HG03354 (cell line): ENCODE data around the gene RERE.

ENCODE experiments used
- ATAC-seq: cut with Tn5 transposase; IDR thresholded peaks from one replicate; pipeline ENCODE4 v1.9.1; 2021; ENCODE audit warnings: mild to moderate bottlenecking; ENCODE audit not compliant: unreplicated experiment, poor library complexity, severe bottlenecking

Gene RERE

GRCh38 chr1:8765198-8765597 is 52.2 kb downstream of the RERE start:
- ATAC-seq = no peak

GRCh38 chr1:8764293-8764937 is 53.0 kb downstream of the RERE start:
- no peak for ATAC-seq

- peak; percentile 44 for ATAC-seq
Measured at GRCh38 chr1:8763888-8764287, 53.6 kb downstream of the RERE start.

- ATAC-seq = no peak
Measured at GRCh38 chr1:8754993-8755392, 62.4 kb downstream of the RERE start.

GRCh38 chr1:8754247-8754650 is 63.2 kb downstream of the RERE start:
- ATAC-seq = no peak

- ATAC-seq = no peak
Measured at GRCh38 chr1:8753736-8754135, 63.7 kb downstream of the RERE start.

GRCh38 chr1:8752921-8753713 is 64.3 kb downstream of the RERE start:
- no peak for ATAC-seq

- no peak for ATAC-seq
Measured at GRCh38 chr1:8752411-8752810, 65.0 kb downstream of the RERE start.

- ATAC-seq = no peak
Measured at GRCh38 chr1:8751984-8752383, 65.5 kb downstream of the RERE start.

GRCh38 chr1:8747879-8748825 is 69.3 kb downstream of the RERE start:
- ATAC-seq = no peak

- no peak for ATAC-seq
Measured at GRCh38 chr1:8746554-8746953, 70.9 kb downstream of the RERE start.

GRCh38 chr1:8745749-8746390 is 71.6 kb downstream of the RERE start:
- no peak for ATAC-seq

GRCh38 chr1:8745346-8745745 is 72.1 kb downstream of the RERE start:
- ATAC-seq = no peak

- no peak for ATAC-seq
Measured at GRCh38 chr1:8742022-8742924, 75.2 kb downstream of the RERE start.

- ATAC-seq = no peak
Measured at GRCh38 chr1:8740034-8740449, 77.4 kb downstream of the RERE start.

GRCh38 chr1:8739377-8739776 is 78.1 kb downstream of the RERE start:
- no peak for ATAC-seq

GRCh38 chr1:8736927-8737326 is 80.5 kb downstream of the RERE start:
- no peak for ATAC-seq

GRCh38 chr1:8733484-8733883 is 84.0 kb downstream of the RERE start:
- no peak for ATAC-seq

GRCh38 chr1:8731162-8731561 is 86.3 kb downstream of the RERE start:
- no peak for ATAC-seq
